ENCODE results near the gene SLC25A13. TPM values are rescaled to one million over a fixed set of nuclear protein-coding genes. Genes with fewer than 3 reads are reported as not detected.
A peak's percentile ranks its signal among the peaks of the same experiment; 100 is the strongest.
"Not testable (repeated sequence)": the region's sequence is repeated elsewhere in the genome, so short reads cannot be mapped to it uniquely, and the experiment has no call there.

SLC25A13 gene
- total RNA-seq, 1 experiment from 2014 or later: 64.7 TPM

DNA sequence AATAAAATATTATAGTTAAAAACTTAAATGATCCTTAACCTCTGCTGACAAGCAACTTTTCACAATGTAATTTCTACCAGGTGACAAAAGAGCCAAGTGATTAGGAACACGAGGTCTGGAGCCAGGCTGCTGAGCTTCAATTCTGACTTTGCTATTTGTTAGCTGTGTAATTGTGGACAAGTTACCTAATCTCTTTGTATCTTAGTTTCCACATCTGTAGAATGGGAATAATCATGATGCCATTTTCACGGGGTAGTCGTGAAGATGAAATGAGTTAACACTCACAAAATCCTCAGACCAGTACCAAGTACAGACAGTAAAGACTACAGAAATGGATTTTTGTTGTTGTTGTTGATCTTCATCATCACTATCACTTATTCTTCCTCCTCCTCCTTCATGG lies 144.5 kb downstream of the SLC25A13 start:
- Histone ChIP-seq H3K9ac (ENCODE audit: low read length) (no peak overlapping the region), H3K4me3 (ENCODE audit: low read length) (no peak overlapping the region), H2AFZ (ENCODE audit: low read length) (no peak overlapping the region), H3K9me2 (replicated peaks; ENCODE audit: insufficient read depth, low read length) (no peaks in the 10 kb centered on the region), H4K20me1 (ENCODE audit: insufficient read depth, low read depth, low read length) (no peaks in the 10 kb centered on the region), H3K27ac (ENCODE audit: low read length) (no peak overlapping the region), H3K9me3 (ENCODE audit: low read length) (no peaks in the 10 kb centered on the region), H3K36me3 (ENCODE audit: insufficient read depth, low read length) (peaks cover 4% of the 10 kb centered on the region; the same call in 1 of the 2 replicates), H3K4me1 (ENCODE audit: low read length) (peaks cover 16% of the 10 kb centered on the region), H3K27me3 (ENCODE audit: low read length) (no peaks in the 10 kb centered on the region), H3K79me2 (ENCODE audit: low read length) (no peaks in the 10 kb centered on the region), H3K4me2 (ENCODE audit: low read depth, low read length, poor library complexity, severe bottlenecking) (no peak overlapping the region)
- no peak for DNase-seq

DNA sequence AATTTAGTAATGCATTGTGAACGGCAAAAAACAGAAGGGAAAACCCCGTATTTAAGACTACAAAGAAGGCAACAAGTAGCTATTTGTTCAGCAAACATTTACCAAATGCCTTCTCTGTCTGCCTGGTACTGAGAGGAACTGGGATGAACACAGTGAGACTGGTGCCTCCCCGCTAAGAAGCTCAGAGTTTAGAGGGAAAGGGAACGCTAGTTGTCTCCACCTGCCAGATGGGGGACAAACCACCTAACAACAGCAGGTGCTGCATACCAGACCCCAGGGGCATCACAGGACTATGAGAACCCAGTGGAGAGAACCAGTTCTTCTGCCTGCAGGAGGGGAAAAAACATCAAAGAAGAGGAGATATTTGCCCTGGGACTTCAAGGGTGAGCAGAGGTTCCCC lies 147.1 kb downstream of the SLC25A13 start:
- Histone ChIP-seq H3K9me3 (ENCODE audit: low read length) (no peaks in the 10 kb centered on the region), H3K27ac (ENCODE audit: low read length) (no peak overlapping the region), H3K79me2 (ENCODE audit: low read length) (no peaks in the 10 kb centered on the region), H3K4me3 (ENCODE audit: low read length) (no peak overlapping the region), H2AFZ (ENCODE audit: low read length) (no peak overlapping the region), H3K9ac (ENCODE audit: low read length) (no peak overlapping the region), H3K36me3 (ENCODE audit: insufficient read depth, low read length) (peaks cover 9% of the 10 kb centered on the region; the same call in 1 of the 2 replicates), H3K4me2 (ENCODE audit: low read depth, low read length, poor library complexity, severe bottlenecking) (no peak overlapping the region), H3K9me2 (replicated peaks; ENCODE audit: insufficient read depth, low read length) (no peaks in the 10 kb centered on the region), H3K4me1 (ENCODE audit: low read length) (peaks cover 12% of the 10 kb centered on the region), H3K27me3 (ENCODE audit: low read length) (no peaks in the 10 kb centered on the region), H4K20me1 (ENCODE audit: insufficient read depth, low read depth, low read length) (no peaks in the 10 kb centered on the region)
- no peak for DNase-seq

DNA sequence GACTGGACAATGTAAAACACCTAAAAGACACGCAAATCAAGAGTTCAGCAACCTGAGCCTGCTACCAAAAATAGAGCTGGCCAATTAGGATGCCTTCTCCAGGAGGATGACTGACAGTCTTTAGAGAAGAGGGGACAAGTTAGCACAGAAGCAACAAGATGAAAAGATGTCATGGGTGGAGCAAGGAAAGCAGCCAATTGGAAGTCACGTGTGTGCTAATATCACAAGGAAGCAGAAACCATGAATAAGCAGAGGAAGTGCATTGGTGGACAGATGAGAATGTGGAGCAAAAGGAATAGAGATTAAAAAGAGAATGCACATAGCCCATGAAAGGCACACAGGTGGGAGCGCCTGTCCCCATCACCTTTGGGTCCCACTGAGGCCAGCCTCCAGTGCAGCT lies 148.1 kb downstream of the SLC25A13 start:
- no peaks in the 10 kb centered on the region for H4K20me1 ChIP-seq (ENCODE audit: insufficient read depth, low read depth, low read length)
- peaks cover 9% of the 10 kb centered on the region; the same call in 1 of the 2 replicates for H3K36me3 ChIP-seq (ENCODE audit: insufficient read depth, low read length)
- no peak overlapping the region for H3K4me3 ChIP-seq (ENCODE audit: low read length)
- H3K27ac ChIP-seq (ENCODE audit: low read length): no peak overlapping the region
- no peaks in the 10 kb centered on the region for H3K9me3 ChIP-seq (ENCODE audit: low read length)
- H2AFZ ChIP-seq (ENCODE audit: low read length): no peak overlapping the region
- H3K27me3 ChIP-seq (ENCODE audit: low read length): no peaks in the 10 kb centered on the region
- H3K4me1 ChIP-seq (ENCODE audit: low read length): peaks cover 12% of the 10 kb centered on the region
- no peak for DNase-seq
- H3K9ac ChIP-seq (ENCODE audit: low read length): no peak overlapping the region
- no peak overlapping the region for H3K4me2 ChIP-seq (ENCODE audit: low read depth, low read length, poor library complexity, severe bottlenecking)
- H3K79me2 ChIP-seq (ENCODE audit: low read length): no peaks in the 10 kb centered on the region
- no peaks in the 10 kb centered on the region for H3K9me2 ChIP-seq (replicated peaks; ENCODE audit: insufficient read depth, low read length)

DNA sequence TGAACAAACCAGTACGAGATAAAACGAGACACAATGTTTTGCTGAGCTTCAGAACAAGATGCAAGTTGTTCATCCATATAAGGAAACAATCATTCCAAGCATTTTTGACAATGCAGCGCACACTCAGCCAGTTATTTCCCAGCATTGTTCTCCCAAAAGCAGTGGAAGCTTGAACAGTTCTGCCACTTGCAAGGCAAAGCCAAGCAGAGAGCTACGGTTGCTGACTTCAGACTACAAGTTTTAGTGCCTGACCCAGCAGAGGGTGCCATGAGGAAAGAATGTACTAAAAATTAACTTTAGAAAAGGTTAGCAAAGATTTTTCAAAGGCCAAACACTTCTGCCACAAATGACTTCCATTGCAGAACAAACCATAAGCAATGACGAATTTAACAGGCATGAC lies 152.5 kb downstream of the SLC25A13 start:
- peaks cover 9% of the 10 kb centered on the region; the same call in 1 of the 2 replicates for H3K79me2 ChIP-seq (ENCODE audit: low read length)
- no peak overlapping the region for H3K4me2 ChIP-seq (ENCODE audit: low read depth, low read length, poor library complexity, severe bottlenecking)
- no peak for DNase-seq
- H3K9me2 ChIP-seq (replicated peaks; ENCODE audit: insufficient read depth, low read length): no peaks in the 10 kb centered on the region
- no peak overlapping the region for H3K27ac ChIP-seq (ENCODE audit: low read length)
- no peaks in the 10 kb centered on the region for H3K9me3 ChIP-seq (ENCODE audit: low read length)
- H3K4me1 ChIP-seq (ENCODE audit: low read length): peaks cover 31% of the 10 kb centered on the region
- peaks cover 17% of the 10 kb centered on the region; the same call in 1 of the 2 replicates for H3K36me3 ChIP-seq (ENCODE audit: insufficient read depth, low read length)
- no peaks in the 10 kb centered on the region for H4K20me1 ChIP-seq (ENCODE audit: insufficient read depth, low read depth, low read length)
- no peaks in the 10 kb centered on the region for H3K27me3 ChIP-seq (ENCODE audit: low read length)
- H2AFZ ChIP-seq (ENCODE audit: low read length): no peak overlapping the region
- no peak overlapping the region for H3K4me3 ChIP-seq (ENCODE audit: low read length)
- no peak overlapping the region for H3K9ac ChIP-seq (ENCODE audit: low read length)

DNA sequence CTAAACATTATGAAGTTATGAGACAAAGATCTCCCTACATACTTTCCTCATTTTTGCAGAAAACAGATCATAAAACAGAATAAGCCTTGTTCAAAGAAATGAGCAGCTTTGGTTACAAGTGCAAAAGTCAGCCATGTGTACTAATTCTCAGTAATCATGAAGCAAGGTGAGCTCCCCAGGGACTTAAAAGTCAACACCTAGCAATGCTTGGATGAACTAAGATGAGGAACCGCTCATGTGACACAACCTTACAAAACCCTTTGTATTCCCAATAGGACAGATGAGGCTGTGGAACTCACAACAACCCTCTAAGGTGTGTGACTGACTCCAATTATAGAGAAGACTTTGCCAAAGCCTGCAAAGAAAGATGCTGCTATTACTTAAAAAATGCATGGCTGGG lies 154.5 kb downstream of the SLC25A13 start:
- H4K20me1 ChIP-seq (ENCODE audit: insufficient read depth, low read depth, low read length): no peaks in the 10 kb centered on the region
- no peak overlapping the region for H2AFZ ChIP-seq (ENCODE audit: low read length)
- H3K4me3 ChIP-seq (ENCODE audit: low read length): no peak overlapping the region
- no peaks in the 10 kb centered on the region for H3K27me3 ChIP-seq (ENCODE audit: low read length)
- H3K4me2 ChIP-seq (ENCODE audit: low read depth, low read length, poor library complexity, severe bottlenecking): peak overlapping the region; percentile 41
- no peak overlapping the region for H3K9ac ChIP-seq (ENCODE audit: low read length)
- peaks cover 16% of the 10 kb centered on the region; the same call in 1 of the 2 replicates for H3K79me2 ChIP-seq (ENCODE audit: low read length)
- no peaks in the 10 kb centered on the region for H3K9me2 ChIP-seq (replicated peaks; ENCODE audit: insufficient read depth, low read length)
- peaks cover 33% of the 10 kb centered on the region for H3K36me3 ChIP-seq (ENCODE audit: insufficient read depth, low read length)
- peak; percentile 77 for DNase-seq
- H3K4me1 ChIP-seq (ENCODE audit: low read length): peaks cover 20% of the 10 kb centered on the region
- no peaks in the 10 kb centered on the region for H3K9me3 ChIP-seq (ENCODE audit: low read length)
- H3K27ac ChIP-seq (ENCODE audit: low read length): peak overlapping the region; percentile 67

DNA sequence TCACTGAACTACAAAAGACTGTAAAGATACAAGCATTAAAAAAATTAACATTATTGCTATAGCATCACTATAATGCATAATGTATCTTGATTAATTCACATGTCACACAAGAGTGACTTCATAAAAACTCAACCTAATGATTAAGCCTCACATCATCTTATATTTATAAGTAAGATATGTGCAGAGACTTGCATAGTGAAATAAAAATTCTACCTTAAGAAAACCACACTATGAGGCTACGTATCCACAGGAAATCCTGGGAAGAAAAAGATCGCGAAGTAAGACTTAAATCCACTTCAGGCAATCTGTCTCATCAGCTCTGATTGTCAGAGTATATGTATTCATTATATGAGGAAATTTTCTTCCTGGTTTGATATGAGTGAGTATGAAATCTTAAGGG lies 160.0 kb downstream of the SLC25A13 start:
- no peak overlapping the region for H3K4me3 ChIP-seq (ENCODE audit: low read length)

DNA sequence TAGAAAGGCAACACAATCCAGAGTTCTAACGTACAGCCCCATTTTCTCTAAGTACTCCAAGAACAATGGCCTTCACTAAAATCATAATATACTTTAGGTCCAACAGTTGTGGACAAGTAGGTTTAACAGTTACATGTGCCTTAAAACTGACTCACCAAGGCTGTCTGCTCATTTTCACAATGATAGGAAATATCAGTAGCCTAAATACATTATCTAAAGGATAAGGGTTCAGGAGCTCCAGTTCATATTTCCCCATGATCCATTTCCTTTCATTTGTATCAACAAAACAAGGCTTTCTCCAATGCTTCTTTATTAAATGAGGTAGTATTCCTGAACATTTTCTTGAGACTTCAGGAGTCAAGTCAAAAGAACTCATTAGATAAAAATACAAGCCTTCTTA lies 164.0 kb downstream of the SLC25A13 start:
- no peak overlapping the region for H3K4me2 ChIP-seq (ENCODE audit: low read depth, low read length, poor library complexity, severe bottlenecking)
- no peak overlapping the region for H3K9ac ChIP-seq (ENCODE audit: low read length)
- no peak for DNase-seq
- H3K4me3 ChIP-seq (ENCODE audit: low read length): no peak overlapping the region
- H3K27ac ChIP-seq (ENCODE audit: low read length): no peak overlapping the region
- no peaks in the 10 kb centered on the region; the same call in 1 of the 2 replicates for H3K4me1 ChIP-seq (ENCODE audit: low read length)
- H3K79me2 ChIP-seq (ENCODE audit: low read length): peaks cover 5% of the 10 kb centered on the region; the same call in 1 of the 2 replicates
- no peaks in the 10 kb centered on the region for H3K27me3 ChIP-seq (ENCODE audit: low read length)
- no peaks in the 10 kb centered on the region for H4K20me1 ChIP-seq (ENCODE audit: insufficient read depth, low read depth, low read length)
- H2AFZ ChIP-seq (ENCODE audit: low read length): no peak overlapping the region
- H3K36me3 ChIP-seq (ENCODE audit: insufficient read depth, low read length): peaks cover 11% of the 10 kb centered on the region; the same call in 1 of the 2 replicates
- no peaks in the 10 kb centered on the region for H3K9me2 ChIP-seq (replicated peaks; ENCODE audit: insufficient read depth, low read length)
- no peaks in the 10 kb centered on the region for H3K9me3 ChIP-seq (ENCODE audit: low read length)

More for the DNA sequence above, 160.0 kb downstream of the SLC25A13 start:
- no peaks in the 10 kb centered on the region for H3K9me3 ChIP-seq (ENCODE audit: low read length)
- no peaks in the 10 kb centered on the region for H4K20me1 ChIP-seq (ENCODE audit: insufficient read depth, low read depth, low read length)
- H3K9me2 ChIP-seq (replicated peaks; ENCODE audit: insufficient read depth, low read length): no peaks in the 10 kb centered on the region
- no peaks in the 10 kb centered on the region for H3K27me3 ChIP-seq (ENCODE audit: low read length)
- no peak overlapping the region for H3K27ac ChIP-seq (ENCODE audit: low read length)
- peaks cover 31% of the 10 kb centered on the region for H3K36me3 ChIP-seq (ENCODE audit: insufficient read depth, low read length)
- no peak overlapping the region for H2AFZ ChIP-seq (ENCODE audit: low read length)
- H3K9ac ChIP-seq (ENCODE audit: low read length): no peak overlapping the region
- H3K4me1 ChIP-seq (ENCODE audit: low read length): peaks cover 4% of the 10 kb centered on the region
- no peak overlapping the region for H3K4me2 ChIP-seq (ENCODE audit: low read depth, low read length, poor library complexity, severe bottlenecking)
- no peak for DNase-seq
- H3K79me2 ChIP-seq (ENCODE audit: low read length): peaks cover 13% of the 10 kb centered on the region; the same call in 1 of the 2 replicates

DNA sequence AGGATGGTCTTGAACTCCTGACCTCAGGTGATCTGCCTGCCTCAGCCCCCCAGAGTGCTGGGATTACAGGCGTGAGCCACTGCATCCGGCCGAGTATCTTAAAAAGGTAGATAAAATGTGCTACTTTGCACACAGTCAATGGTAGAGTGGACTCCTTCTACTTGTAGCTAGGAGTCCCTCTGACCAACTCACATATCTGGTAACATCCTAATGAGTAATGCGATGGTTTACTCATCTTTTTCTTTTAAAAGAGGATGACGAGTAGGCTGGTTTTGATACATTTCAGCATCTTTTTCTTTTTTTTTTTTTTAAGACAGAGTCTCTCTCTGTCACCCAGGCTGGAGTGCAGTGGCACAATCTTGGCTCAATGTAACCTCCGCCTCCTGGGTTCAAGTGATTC lies 167.4 kb downstream of the SLC25A13 start:
- H3K4me3 ChIP-seq (ENCODE audit: low read length); H3K79me2 ChIP-seq (ENCODE audit: low read length); H2AFZ ChIP-seq (ENCODE audit: low read length); H3K9me2 ChIP-seq (replicated peaks; ENCODE audit: insufficient read depth, low read length); H4K20me1 ChIP-seq (ENCODE audit: insufficient read depth, low read depth, low read length); DNase-seq; H3K9ac ChIP-seq (ENCODE audit: low read length); H3K9me3 ChIP-seq (ENCODE audit: low read length); H3K27ac ChIP-seq (ENCODE audit: low read length); H3K27me3 ChIP-seq (ENCODE audit: low read length); H3K36me3 ChIP-seq (ENCODE audit: insufficient read depth, low read length); H3K4me2 ChIP-seq (ENCODE audit: low read depth, low read length, poor library complexity, severe bottlenecking): not testable (repeated sequence)
- H3K4me1 ChIP-seq (ENCODE audit: low read length): peaks cover 18% of the 10 kb centered on the region

Measured in Karpas-422 (cell line).